ENCODE results near the gene FAM13B.

DNA sequence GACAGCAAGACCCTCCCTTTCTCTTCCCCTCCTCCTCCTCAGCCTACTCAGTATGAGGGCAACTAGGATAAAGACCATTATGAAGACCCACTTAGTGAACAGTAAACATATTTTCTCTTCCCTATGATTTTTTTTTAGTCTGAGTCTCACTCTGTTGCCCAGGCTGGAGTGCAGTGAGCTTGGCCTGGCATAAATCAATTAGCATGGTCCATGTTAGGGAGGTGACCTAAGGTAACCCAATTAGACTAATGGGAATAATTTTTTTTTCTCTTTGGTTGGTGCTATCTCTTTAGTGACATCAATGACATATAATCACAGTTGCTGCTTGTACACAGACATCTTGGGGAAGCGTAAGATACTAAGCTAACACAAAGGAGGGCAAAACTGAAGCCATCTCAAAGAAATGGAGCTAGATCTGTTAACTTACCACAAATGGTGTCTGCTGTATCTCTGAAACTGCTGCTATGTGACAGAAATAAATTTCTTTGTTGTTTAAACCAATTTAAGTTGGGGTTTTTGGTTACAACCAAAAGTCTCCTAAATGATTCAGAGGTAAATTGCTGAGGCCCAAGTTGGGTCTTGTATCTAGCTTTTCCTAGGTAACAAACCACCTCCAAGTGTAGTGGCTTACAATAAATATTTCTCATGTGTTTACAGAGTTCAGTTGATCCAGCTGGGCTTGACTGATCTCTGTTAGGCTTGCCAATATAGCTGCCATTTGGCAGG lies 130.3 kb downstream of the FAM13B start:
- no peak for TF ChIP-seq POLR2AphosphoS5 (IDR thresholded peaks at IDR 0.05)
- TF ChIP-seq EP300 (IDR thresholded peaks at IDR 0.05; ENCODE audit: low read depth), result no peak
- no peak for TF ChIP-seq CTCF (IDR thresholded peaks at IDR 0.05)

Data from transverse colon (tissue), 4 donors.